HEK293T (cell line): ENCODE measurements around the gene SLAMF1.

Experiments
- CTBP1 ChIP-seq: fragments of 450-650 bp; IDR thresholded peaks from 2 replicates; pipeline ENCODE4 v1.6.1; 2016; ENCODE audit warnings: borderline replicate concordance
- ELF4 ChIP-seq: fragments of 450-650 bp; IDR thresholded peaks from 2 replicates; pipeline ENCODE4 v1.6.1; 2017; ENCODE audit warnings: antibody characterized with exemption
- FOXA1 ChIP-seq: fragments of 450-650 bp; IDR thresholded peaks from 2 replicates; pipeline ENCODE4 v1.6.1; 2016; ENCODE audit warnings: mild to moderate bottlenecking
- FOXK2 ChIP-seq: fragments of 450-650 bp; IDR thresholded peaks from 2 replicates; pipeline ENCODE4 v1.6.1; 2016; ENCODE audit warnings: mild to moderate bottlenecking
- FOXM1 ChIP-seq: fragments of 450-650 bp; IDR thresholded peaks from 2 replicates; pipeline ENCODE4 v1.6.1; 2017; ENCODE audit warnings: mild to moderate bottlenecking, borderline replicate concordance
- HDGF ChIP-seq: fragments of 450-650 bp; IDR thresholded peaks from 2 replicates; pipeline ENCODE4 v1.6.1; 2017; ENCODE audit warnings: antibody characterized with exemption, borderline replicate concordance
- L3MBTL2 ChIP-seq: fragments of 450-650 bp; conservative IDR thresholded peaks from 2 replicates; pipeline ENCODE4 v1.6.1; 2016; ENCODE audit warnings: mild to moderate bottlenecking
- LEF1 ChIP-seq: fragments of 450-650 bp; IDR thresholded peaks from 2 replicates; pipeline ENCODE4 v1.6.1; 2017; ENCODE audit warnings: mild to moderate bottlenecking, borderline replicate concordance
- PKNOX1 ChIP-seq: fragments of 450-650 bp; IDR thresholded peaks from 2 replicates; pipeline ENCODE4 v1.6.1; 2016
- SP1 ChIP-seq: fragments of 450-650 bp; IDR thresholded peaks from 2 replicates; pipeline ENCODE4 v1.6.1; 2017
- SUZ12 ChIP-seq: fragments of 450-650 bp; IDR thresholded peaks from 2 replicates; pipeline ENCODE4 v1.6.1; 2016; ENCODE audit warnings: mild to moderate bottlenecking

GRCh38 chr1:160575112-160575664 lies 71.7 kb downstream of the SLAMF1 start:
- no peak for TF ChIP-seq FOXM1
- TF ChIP-seq FOXA1 = no peak
- TF ChIP-seq SP1 = no peak
- TF ChIP-seq ELF4 = no peak
- no peak for TF ChIP-seq SUZ12
- no peak for TF ChIP-seq HDGF
- TF ChIP-seq CTBP1 = no peak
- no peak for TF ChIP-seq LEF1
- TF ChIP-seq PKNOX1 = no peak
- TF ChIP-seq L3MBTL2 = no peak
- TF ChIP-seq FOXK2 = no peak
